T47D (cell line): Measurements from ENCODE around the gene RNF144A.
A peak's percentile ranks its signal among the peaks of the same experiment; 100 is the strongest.
"Not testable (repeated sequence)": the region's sequence is repeated elsewhere in the genome, so short reads cannot be mapped to it uniquely, and the experiment has no call there.

Experiments used
- DNase-seq, 2 experiments: peaks; one replicate each; pipeline versions ENCODE4 v3.0.0 to v3.0.0-alpha.2; 2011 to 2012; ENCODE audit warnings: low read depth in 1 of 2, low spot score in 1 of 2
- JUND ChIP-seq: IDR thresholded peaks from 2 replicates; pipeline ENCODE4 v1.6.1; 2012; ENCODE audit warnings: low read depth
- in situ Hi-C: cut with HindIII; loops from 2 replicates; pipeline ENCODE4 v1.10.0; 2016; ENCODE audit warnings: low sequenced_read_pairs, low pct_unique_long_range_greater_than_20kb

The RNF144A gene

DNA sequence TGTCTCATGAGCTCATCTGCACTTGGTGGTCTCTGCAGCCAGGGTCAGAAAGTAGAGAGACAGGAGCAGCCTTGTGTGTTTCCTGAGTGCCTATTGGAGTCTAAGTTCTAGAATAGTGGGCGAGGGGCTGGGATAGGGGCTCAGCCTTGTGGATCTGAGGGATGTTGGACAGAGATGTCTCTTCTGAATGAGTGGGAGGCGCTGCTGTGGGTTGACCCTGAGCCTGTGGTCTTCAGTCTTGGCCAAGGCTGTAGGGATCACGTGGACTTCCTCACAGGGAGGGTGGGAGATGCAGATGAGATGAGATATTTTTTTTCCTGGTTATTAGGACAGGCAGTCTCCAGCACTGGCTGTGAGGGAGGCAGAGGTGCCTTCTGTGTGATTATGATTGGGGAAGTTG is 61.8 kb downstream of the RNF144A start:
- in situ Hi-C loops, result no loop called here

DNA sequence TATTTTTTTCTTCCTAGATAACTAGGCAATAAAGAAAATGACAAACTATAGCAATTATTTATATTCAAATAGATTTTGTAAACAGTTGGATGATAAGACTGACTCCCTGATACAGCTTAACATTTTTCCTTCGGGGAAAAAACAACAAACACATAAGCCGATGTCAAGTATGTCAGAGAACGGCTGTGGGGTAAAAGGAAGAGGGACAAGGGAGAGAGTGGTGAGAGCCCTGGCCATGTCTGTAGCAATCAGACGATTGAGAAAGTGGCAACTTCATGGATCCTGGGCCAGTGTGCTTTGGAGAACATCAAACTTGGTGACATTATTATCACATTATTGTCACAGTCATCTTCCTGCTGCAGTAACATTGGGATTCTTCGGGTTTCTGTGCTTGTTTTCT is 65.2 kb downstream of the RNF144A start:
- no peak for DNase-seq
- TF ChIP-seq JUND, result no peak
- in situ Hi-C loops, result no loop called here

More for the DNA sequence above, 61.8 kb downstream of the RNF144A start:
- no peak for TF ChIP-seq JUND
- no peak for DNase-seq

DNA sequence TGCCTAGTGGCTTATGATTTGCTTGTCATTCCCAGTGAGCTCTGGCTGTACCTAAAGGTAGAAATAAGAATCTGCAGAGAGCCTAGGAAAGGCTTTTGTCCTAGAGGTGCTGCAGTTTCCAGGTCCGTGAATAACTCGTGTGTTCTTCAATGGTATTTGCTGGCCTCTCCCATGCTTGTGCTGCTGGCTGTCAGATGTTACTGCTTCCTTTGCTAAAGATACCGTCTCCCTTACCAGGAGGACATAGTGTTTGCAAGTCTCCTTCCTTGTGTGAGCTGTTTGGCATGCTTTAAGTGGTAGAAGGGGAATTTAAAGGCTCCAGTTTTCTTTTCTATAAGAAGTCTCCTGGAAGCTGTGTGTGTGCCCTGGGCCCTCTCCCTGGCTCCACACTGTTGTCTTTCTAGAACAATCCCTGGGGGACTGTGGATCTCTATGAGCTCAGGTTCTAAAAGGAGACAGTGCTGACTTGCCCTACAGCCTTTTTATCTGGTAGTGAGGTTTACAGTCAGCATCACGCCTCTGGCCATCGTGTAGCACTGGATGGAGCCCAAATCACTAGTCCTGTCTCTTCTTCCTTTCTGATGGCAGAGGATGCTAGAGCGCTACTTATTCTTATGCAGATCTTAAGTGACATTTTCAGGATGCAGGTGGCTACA is 65.8 kb downstream of the RNF144A start:
- DNase-seq, result peak in 1 of 2 experiments; percentile 4
- in situ Hi-C loops, result no loop called here
- no peak for TF ChIP-seq JUND

DNA sequence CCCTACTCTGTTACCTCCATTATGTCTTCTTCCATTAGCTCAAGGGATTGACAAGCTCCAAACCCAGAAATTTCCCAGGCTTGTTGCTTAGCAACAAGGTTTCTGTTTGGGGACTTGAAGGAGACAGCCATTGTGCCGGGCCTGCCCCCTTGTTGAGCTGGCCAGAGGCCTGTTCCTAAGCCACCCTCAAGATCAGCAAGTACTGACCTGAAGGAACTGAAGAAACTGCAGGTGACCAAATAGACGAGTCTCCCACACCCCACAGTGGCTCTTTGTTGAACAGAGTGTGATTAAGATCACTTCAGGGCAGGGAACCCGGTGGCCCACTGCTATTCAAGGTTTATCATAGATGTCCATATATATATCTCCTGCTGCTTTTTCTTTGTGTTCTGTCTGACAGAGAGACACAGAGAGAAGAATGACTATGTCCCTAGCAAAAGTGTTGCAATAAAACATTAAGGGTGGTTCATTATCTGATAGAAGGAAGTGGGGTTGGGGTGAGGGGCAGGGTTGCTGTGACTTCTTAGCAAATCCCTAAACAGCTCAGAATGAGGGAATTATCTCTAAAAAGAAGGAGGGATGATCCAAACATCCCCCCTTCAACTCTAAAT is 69.2 kb downstream of the RNF144A start:
- no peak for DNase-seq
- in situ Hi-C loops, result no loop called here
- TF ChIP-seq JUND, result no peak

DNA sequence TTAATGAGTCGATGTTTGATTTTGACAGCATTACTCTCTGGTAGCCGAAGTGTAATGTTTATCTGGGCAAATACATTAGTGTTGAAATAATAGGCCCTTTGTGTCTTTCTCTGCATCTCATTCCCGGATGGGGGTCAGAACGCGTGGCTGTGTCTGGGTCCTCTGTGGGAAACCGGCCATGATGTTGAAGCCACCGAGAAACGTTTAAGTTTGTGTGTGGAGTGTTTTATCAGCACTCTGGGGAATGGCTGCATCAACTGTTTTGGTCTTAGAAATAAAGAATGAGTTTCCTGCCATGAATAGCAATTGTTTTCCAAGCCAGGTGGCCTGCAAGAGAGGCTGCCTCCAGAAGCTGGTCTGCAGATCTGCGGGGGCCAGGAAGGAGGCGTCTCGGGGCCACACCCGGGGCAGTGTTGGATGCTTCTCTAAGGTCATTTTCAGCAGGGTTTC is 69.7 kb downstream of the RNF144A start:
- in situ Hi-C loops, result no loop called here
- DNase-seq, result no peak
- no peak for TF ChIP-seq JUND

DNA sequence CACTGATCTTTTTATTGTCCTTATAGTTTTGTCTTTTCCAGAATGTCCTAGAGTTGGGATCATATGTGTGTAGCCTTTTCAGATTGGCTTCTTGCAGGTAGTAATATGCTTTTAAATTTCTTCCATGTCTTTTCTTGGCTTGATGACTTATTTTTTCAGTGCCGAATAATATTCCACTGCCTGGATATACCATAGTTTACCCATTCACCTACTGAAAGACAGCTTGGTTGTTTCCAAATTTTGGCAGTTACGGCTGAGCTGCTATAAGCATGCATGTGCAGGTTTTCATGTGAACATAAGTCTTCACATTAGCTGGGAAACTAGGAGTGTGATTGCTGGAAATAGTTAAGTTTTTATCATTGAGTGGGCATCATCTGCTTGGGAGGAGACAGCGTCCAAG is 73.7 kb downstream of the RNF144A start:
- no peak for TF ChIP-seq JUND
- no peak for DNase-seq
- in situ Hi-C loops, result no loop called here

DNA sequence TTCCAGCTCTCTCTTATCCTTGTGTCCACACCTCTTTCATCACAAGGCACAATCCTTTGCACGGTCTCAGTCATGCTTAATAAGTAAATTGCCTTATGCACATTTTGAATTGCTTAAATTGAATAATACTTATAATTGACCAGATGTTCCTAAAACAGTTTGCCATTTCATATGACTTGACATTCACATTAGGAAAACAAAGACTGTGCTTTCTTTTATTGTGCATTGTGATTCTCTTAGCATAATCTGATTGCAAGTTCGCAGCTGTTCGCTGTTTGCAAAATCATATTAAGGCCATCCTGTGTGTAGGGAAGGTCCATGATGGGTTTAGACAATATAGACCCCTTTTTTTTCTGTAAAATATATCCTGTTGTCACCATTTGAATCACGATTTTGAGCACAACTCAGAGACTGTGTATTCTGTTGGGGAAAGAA is 75.6 kb downstream of the RNF144A start:
- in situ Hi-C loops, result no loop called here
- no peak for TF ChIP-seq JUND
- DNase-seq, result no peak

DNA sequence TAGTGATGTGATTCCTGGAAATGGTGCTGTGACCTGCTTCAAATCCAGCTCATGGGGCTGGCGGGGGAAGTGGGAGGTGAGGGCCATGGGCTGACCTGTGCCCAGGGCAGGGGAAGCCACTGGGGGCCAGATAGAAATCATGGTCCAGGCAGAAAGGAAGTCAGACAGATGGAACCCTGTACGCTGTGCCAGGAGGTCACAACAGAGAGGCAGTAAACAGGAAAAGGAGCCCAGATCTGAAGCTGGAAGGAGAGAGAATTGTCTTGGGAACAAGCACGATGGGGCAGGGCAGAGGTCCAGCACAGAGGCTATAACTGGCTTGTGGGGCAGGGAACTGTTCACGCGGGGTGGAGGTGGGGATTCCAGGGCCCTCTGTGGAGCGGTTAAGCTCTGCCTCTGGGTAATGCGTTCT is 76.0 kb downstream of the RNF144A start:
- DNase-seq, result no peak
- in situ Hi-C loops, result no loop called here
- no peak for TF ChIP-seq JUND

DNA sequence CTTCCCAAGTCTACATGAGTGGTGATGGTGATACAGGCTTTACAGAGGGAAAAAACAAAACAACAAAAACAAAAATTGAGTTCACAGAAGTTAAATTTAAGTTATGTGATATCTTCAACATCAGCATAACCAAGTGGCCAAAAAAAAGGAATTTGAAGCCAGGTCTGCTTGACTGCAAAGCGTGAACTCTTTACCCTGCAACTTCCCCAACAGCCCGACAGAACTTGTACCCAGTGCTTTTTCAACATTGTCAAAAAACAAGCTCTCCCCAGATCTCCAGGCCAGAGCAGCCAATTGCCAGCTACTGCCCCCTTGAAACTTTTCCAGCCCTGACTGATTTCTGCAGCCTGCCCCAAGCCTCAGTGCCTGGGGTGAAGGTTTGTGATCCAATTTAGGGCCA is 76.7 kb downstream of the RNF144A start:
- DNase-seq, result no peak
- in situ Hi-C loops, result no loop called here
- TF ChIP-seq JUND, result no peak

DNA sequence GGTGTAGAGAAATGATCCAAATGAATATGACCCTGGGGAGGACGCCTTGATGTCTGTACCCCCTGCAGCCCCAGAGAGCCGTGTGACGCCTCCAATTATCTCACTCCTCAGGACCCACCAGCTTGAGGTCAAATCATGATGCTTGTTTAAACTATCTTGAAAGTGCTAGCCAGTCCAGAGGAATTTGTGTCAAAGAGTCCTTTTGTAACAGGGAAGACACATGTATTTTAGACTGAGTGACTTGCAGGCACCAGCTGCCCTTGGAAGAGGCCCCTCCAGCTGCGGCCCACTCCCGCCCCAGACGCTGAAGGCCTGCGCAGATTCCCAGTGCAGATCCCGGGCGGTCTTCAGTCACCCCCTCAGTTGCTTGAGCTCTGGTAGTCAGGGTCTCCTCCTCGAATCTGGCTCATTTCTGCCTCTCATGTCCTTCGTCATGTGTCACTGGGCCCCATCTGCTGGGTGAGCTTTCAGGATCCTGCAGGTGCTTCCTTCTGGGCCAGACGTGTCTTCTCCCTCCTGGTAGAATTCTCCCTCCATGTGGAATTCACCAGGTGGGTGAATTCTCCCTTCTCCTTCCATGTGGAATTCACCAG is 77.4 kb downstream of the RNF144A start:
- no peak for TF ChIP-seq JUND
- in situ Hi-C loops, result no loop called here
- DNase-seq, result no peak

DNA sequence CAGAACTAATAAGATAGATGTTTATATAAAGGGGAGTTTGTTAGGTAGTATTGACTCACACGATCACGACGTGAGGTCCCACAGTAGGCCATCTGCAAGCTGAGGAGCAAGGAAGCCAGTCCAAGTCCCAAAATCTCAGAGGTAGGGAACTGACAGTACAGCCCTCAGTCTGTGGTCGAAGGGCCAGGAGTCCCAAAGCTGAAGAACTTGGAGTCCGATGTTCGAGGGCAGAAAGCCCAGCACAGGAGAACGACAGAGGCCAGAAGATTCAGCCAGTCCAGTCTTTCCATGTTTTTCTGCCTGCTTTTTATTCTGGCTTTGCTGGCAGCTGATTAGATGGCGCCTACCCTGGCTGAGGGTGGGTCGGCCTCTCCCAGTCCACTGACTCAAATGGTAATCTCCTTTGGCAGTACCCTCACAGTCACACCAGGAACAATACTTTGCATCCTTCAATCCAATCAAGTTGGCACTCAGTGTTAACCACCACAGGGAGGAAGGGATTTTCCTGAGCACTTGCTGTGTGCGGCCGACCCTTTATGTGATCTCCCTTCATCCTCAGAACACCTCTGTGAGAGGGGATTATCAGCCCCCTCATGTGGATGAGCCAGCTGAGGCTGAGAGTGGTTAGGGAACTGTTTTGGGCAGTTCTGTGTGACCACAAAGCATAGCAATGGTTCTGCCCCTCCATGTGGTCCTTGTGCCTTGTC is 78.3 kb downstream of the RNF144A start:
- TF ChIP-seq JUND, result no peak
- no peak for DNase-seq
- in situ Hi-C loops, result no loop called here

DNA sequence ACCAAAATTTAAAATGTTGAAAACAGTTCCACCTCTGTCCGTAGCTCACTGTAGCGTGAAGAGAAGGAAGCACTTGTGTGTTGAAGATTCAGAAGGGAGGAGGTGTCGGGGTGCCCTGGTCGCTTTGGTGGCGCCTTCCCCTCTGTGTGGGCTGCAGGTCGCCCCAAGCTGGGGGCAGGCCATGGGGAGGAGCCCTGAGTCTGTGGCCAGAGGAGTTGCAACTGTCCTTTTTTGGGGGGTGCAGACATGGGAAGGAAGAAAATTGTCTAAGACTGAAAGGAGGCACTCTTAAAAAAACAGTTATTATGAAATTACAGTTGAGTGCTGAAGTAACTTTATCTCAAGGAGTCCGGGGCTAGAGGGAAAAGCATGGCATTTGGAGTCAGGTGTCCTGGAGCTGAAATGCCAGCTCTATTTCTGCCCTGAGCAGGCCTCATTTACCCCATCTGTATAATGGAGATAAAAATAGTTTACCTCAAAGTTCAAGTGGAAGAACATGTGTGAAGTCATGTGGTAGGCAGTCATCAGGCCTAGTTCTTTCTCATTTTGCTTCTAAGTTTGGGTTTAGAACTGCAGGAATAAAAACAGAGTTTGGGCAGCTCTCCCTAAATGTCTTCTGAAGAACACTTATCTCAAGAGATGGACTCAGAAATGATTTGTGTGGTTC is 82.1 kb downstream of the RNF144A start:
- no peak for TF ChIP-seq JUND
- no peak for DNase-seq
- in situ Hi-C loops, result no loop called here

DNA sequence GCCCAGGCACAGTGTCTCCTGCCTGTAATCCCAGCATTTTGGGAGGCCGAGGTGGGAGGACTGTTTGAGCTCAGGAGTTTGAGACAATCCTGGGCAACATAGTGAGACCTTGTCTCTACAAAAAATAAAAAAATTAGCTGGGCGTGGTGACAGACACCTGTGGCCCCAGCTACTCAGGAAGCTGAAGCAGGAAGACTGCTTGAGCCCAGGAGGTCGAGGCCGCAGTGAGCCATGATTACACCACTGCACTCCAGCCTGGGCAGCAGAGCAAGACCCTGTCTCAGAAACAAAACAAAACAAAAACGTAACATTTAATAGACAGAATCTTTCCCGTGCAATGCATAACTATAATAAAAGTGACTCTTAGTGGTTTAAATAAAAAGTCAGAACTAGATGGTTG is 84.2 kb downstream of the RNF144A start:
- in situ Hi-C loops, result not testable (repeated sequence)

More for the DNA sequence above, 84.2 kb downstream of the RNF144A start:
- DNase-seq, result not testable (repeated sequence)
